HEK293T (cell line): ENCODE results near the gene FMN2.

Experiments
- CTCF ChIA-PET: fragments of 350-600 bp; formaldehyde crosslinking; extraction: SDS; loops from one replicate; lab custom pipeline; 2021; ENCODE audit warnings: antibody characterized with exemption, inconsistent platforms; lab: Yijun Ruan, JAX
- POLR2A ChIA-PET: fragments of 350-600 bp; formaldehyde crosslinking; extraction: SDS; loops from one replicate; lab custom pipeline; 2020; ENCODE audit warnings: antibody characterized with exemption, inconsistent platforms; lab: Yijun Ruan, JAX
- DNase-seq: peaks from one replicate; pipeline ENCODE4 v3.0.0; 2012; ENCODE audit warnings: mixed read lengths; ENCODE audit errors: extremely low spot score
- ARNT ChIP-seq: fragments of 450-650 bp; IDR thresholded peaks from 2 replicates; pipeline ENCODE4 v1.6.1; 2017; ENCODE audit warnings: mild to moderate bottlenecking
- BHLHE40 ChIP-seq: fragments of 450-650 bp; IDR thresholded peaks from 2 replicates; pipeline ENCODE4 v1.6.1; 2016; ENCODE audit warnings: mild to moderate bottlenecking, moderate library complexity, borderline replicate concordance
- CTBP1 ChIP-seq: fragments of 450-650 bp; IDR thresholded peaks from 2 replicates; pipeline ENCODE4 v1.6.1; 2016; ENCODE audit warnings: borderline replicate concordance
- ELF4 ChIP-seq: fragments of 450-650 bp; IDR thresholded peaks from 2 replicates; pipeline ENCODE4 v1.6.1; 2017; ENCODE audit warnings: antibody characterized with exemption
- FOXA1 ChIP-seq: fragments of 450-650 bp; IDR thresholded peaks from 2 replicates; pipeline ENCODE4 v1.6.1; 2016; ENCODE audit warnings: mild to moderate bottlenecking
- FOXK2 ChIP-seq: fragments of 450-650 bp; IDR thresholded peaks from 2 replicates; pipeline ENCODE4 v1.6.1; 2016; ENCODE audit warnings: mild to moderate bottlenecking
- FOXM1 ChIP-seq: fragments of 450-650 bp; IDR thresholded peaks from 2 replicates; pipeline ENCODE4 v1.6.1; 2017; ENCODE audit warnings: mild to moderate bottlenecking, borderline replicate concordance
- HDGF ChIP-seq: fragments of 450-650 bp; IDR thresholded peaks from 2 replicates; pipeline ENCODE4 v1.6.1; 2017; ENCODE audit warnings: antibody characterized with exemption, borderline replicate concordance
- L3MBTL2 ChIP-seq: fragments of 450-650 bp; conservative IDR thresholded peaks from 2 replicates; pipeline ENCODE4 v1.6.1; 2016; ENCODE audit warnings: mild to moderate bottlenecking
- LEF1 ChIP-seq: fragments of 450-650 bp; IDR thresholded peaks from 2 replicates; pipeline ENCODE4 v1.6.1; 2017; ENCODE audit warnings: mild to moderate bottlenecking, borderline replicate concordance
- NFRKB ChIP-seq: fragments of 450-650 bp; IDR thresholded peaks from 2 replicates; pipeline ENCODE4 v1.6.1; 2016; ENCODE audit warnings: mild to moderate bottlenecking, moderate library complexity
- SP1 ChIP-seq: fragments of 450-650 bp; IDR thresholded peaks from 2 replicates; pipeline ENCODE4 v1.6.1; 2017
- SUZ12 ChIP-seq: fragments of 450-650 bp; IDR thresholded peaks from 2 replicates; pipeline ENCODE4 v1.6.1; 2016; ENCODE audit warnings: mild to moderate bottlenecking
- TARDBP ChIP-seq: fragments of 450-650 bp; IDR thresholded peaks from 2 replicates; pipeline ENCODE4 v1.6.1; 2016
- ZNF384 ChIP-seq: fragments of 450-650 bp; IDR thresholded peaks from 2 replicates; pipeline ENCODE4 v1.6.1; 2016
- TF ChIP-seq, protein P1 (sequence below): fragments of 450-650 bp; IDR thresholded peaks from 2 replicates; pipeline ENCODE4 v1.6.1; 2016

The FMN2 gene

DNA sequence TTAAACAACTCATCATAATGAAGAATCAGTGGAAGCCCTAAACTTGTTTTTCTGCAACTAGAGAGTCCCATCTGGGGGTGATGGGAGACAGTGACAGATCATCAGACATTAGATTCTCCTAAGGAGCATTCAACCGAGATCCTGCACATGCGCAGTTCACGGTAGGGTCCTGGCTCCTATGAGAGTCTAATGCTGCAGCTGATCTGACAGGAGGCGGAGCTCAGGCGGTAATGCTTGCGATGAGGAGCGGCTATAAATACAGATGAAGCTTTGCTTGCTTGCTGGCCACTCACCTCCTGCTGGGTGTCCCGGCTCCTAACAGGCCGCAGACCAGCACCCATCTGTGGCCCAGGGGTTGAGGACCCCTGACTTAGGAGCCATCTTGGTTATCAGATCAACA is 247.2 kb downstream of the FMN2 start:
- TF ChIP-seq, protein P1, sequence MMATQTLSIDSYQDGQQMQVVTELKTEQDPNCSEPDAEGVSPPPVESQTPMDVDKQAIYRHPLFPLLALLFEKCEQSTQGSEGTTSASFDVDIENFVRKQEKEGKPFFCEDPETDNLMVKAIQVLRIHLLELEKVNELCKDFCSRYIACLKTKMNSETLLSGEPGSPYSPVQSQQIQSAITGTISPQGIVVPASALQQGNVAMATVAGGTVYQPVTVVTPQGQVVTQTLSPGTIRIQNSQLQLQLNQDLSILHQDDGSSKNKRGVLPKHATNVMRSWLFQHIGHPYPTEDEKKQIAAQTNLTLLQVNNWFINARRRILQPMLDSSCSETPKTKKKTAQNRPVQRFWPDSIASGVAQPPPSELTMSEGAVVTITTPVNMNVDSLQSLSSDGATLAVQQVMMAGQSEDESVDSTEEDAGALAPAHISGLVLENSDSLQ, result no peak
- TF ChIP-seq HDGF (no peak), TARDBP (no peak)
- ChIA-PET CTCF (interaction anchor here (0.6 kb wide), 1 partner anchor 250 kb away, joined by 3 read pairs; no protein-coding TSS in a partner anchor), POLR2A (no interaction called here)
- no peak for DNase-seq

DNA sequence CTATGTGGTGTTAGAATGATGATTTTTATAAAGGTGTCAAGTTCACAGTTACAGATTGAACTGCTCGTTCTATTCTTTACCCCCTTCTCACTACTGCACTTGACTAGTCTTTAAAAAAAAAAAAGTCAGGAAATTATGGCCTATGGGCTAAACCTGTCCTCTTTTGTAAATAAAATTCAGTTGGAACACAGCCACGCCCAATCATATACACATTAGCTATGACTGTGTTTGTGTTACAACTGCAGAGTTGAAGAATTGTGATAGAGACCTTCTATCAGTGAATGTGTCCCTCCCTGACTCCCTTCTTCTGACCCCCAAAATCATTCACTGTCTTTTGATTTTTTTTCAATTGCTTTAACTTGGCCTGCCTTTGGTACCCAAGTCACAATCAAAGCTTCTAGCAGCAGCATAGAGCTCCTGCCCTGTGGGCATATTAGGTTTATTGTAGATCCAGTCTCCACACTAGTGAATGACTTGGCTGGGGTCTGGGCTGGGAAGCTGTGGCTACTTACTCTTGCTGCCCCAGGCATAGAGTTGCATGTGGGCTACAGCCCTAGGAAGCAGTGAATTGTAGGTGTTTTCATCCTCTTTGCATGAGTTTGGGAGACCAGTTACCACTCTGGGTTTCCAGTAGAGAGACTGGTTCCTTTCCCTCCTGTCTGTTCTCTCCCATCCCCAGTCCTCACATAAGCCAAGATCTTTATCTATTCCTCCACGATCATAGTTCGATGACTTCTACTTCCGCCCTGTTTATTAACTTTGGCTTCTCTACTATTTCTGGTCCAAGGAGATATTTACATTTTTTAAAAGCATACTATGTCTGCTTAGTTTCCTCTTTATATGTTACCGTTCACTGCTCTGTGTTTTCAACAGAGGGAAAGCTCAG is 249.9 kb downstream of the FMN2 start:
- DNase-seq, result no peak
- no peak for TF ChIP-seq L3MBTL2
- no peak for TF ChIP-seq TARDBP
- no peak for TF ChIP-seq NFRKB
- no peak for TF ChIP-seq ZNF384
- no peak for TF ChIP-seq LEF1
- no peak for TF ChIP-seq SP1
- no peak for TF ChIP-seq SUZ12
- TF ChIP-seq ARNT, result no peak
- TF ChIP-seq BHLHE40, result no peak
- TF ChIP-seq FOXA1, result no peak
- no peak for TF ChIP-seq HDGF
- TF ChIP-seq ELF4, result no peak
- TF ChIP-seq FOXK2, result no peak
- no peak for TF ChIP-seq FOXM1
- no peak for TF ChIP-seq CTBP1
- TF ChIP-seq, protein P1, result no peak
- CTCF ChIA-PET, result no interaction called here
- POLR2A ChIA-PET, result no interaction called here

DNA sequence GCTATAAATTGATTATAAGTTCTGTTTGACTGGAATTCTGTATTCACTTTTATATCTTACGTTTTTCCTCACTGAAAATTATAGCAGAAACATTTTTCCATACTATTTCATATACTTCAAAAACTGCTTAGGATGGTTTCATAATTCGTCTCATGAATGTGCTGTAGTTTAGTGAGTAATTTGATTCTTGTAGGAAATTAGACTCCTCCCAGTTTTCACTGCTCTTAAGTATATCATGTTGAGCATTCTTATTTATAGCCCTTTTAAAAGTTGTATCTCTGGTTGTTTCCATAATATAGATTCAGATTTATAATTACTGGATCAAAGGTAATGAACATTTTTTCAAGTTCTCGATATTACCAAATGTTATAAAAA is 250.6 kb downstream of the FMN2 start:
- TF ChIP-seq TARDBP (no peak), SUZ12 (no peak), FOXM1 (no peak), FOXA1 (no peak), ARNT (no peak), SP1 (no peak), NFRKB (no peak), LEF1 (no peak), HDGF (no peak), L3MBTL2 (no peak), CTBP1 (no peak), ZNF384 (no peak), FOXK2 (no peak)
- ChIA-PET POLR2A (no interaction called here), CTCF (no interaction called here)
- no peak for DNase-seq

DNA sequence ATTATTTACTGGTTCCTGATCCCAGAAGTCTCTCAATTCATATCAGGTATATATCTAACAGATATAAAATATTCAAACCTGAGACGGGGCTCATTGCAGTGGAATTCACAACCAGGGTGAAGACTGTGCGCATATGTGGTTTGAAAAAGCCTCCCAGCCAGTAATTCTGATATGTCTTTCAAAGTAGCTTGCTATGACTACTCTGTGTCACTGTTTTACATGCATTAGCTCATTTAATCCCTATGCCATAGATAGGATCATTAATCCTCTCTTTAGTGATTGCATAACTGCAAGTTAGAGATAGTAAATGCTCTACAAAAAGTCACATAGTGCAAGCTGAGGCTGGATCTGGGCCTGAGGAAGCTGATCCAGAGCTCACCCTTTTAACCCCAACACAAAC is 251.4 kb downstream of the FMN2 start:
- CTCF ChIA-PET, result no interaction called here
- no peak for TF ChIP-seq SP1
- TF ChIP-seq FOXK2, result no peak
- no peak for TF ChIP-seq ARNT
- TF ChIP-seq NFRKB, result no peak
- TF ChIP-seq TARDBP, result no peak
- no peak for TF ChIP-seq BHLHE40
- TF ChIP-seq FOXM1, result no peak
- no peak for TF ChIP-seq LEF1
- TF ChIP-seq, protein P1, result no peak
- no peak for TF ChIP-seq FOXA1
- no peak for TF ChIP-seq L3MBTL2
- no peak for TF ChIP-seq HDGF
- no peak for TF ChIP-seq ZNF384
- no peak for TF ChIP-seq SUZ12
- no peak for TF ChIP-seq CTBP1
- TF ChIP-seq ELF4, result no peak
- POLR2A ChIA-PET, result no interaction called here

DNA sequence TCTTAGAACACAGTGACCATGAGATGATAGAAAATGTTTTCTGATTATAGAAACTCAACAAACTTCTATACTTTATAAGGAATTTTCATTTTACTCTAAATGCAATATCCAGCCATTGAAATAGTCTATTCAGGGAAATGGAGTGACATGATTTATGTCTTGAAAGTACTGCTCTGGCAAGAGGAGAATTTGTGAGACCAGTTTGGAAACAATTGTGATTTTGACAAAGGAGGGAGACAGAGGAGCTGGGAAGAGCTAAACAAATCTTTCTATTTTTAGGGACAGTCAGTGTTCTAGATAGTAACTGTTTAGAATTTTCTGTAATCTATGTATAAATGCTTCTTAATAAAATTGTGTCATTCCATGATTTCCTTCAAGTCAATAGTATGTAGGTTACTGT is 252.3 kb downstream of the FMN2 start:
- CTCF ChIA-PET, result no interaction called here
- POLR2A ChIA-PET, result no interaction called here
- TF ChIP-seq HDGF (no peak), FOXA1 (no peak), FOXK2 (no peak), LEF1 (no peak), FOXM1 (no peak), ELF4 (no peak), ZNF384 (no peak), CTBP1 (no peak)
- TF ChIP-seq, protein P1, result no peak
- DNase-seq, result no peak

More for the DNA sequence above, 251.4 kb downstream of the FMN2 start:
- no peak for DNase-seq
